Measurements from ENCODE around the gene CEMIP. TPM values are rescaled to one million over a fixed set of nuclear protein-coding genes. Genes with fewer than 3 reads are reported as not detected.

The CEMIP gene
- total and polyA plus RNA-seq, 2 experiments from 2014 or later, result 0.27 to 2.1 TPM

GRCh38 chr15:80777137-80777536 lies 2.0 kb upstream of the CEMIP start:
- Histone ChIP-seq H2AFZ (no peak overlapping the region), H3K4me3 (no peak overlapping the region), H3K36me3 (ENCODE audit: insufficient read depth) (no peaks in the 10 kb centered on the region), H3K4me1 (ENCODE audit: insufficient read depth) (peaks cover 7% of the 10 kb centered on the region), H3K27me3 (ENCODE audit: insufficient read depth) (peaks cover 45% of the 10 kb centered on the region), H4K20me1 (replicated peaks; ENCODE audit: insufficient read depth) (0 out of 2 replicates have a peak, but pooled peaks cover 3% of the 10 kb centered on the region), H3K27ac (ENCODE audit: low read depth) (no peak overlapping the region), H3K79me2 (replicated peaks; ENCODE audit: insufficient read depth) (no peaks in the 10 kb centered on the region), H3K4me2 (no peak overlapping the region), H3F3A (replicated peaks; ENCODE audit: low read depth) (0 out of 2 replicates have a peak, but pooled peaks cover 3% of the 10 kb centered on the region), H3K9me2 (ENCODE audit: insufficient read depth) (no peaks in the 10 kb centered on the region)
- TF ChIP-seq POLR2AphosphoS5 (IDR thresholded peaks at IDR 0.05; ENCODE audit: low read depth) (no peak), ETS1 (IDR thresholded peaks at IDR 0.05) (no peak), ZNF331 (CRISPR knock-in tag; IDR thresholded peaks at IDR 0.05; ENCODE audit: low read depth) (no peak), ZNF114 (CRISPR knock-in tag; IDR thresholded peaks at IDR 0.05) (no peak), CREB1 (CRISPR knock-in tag; IDR thresholded peaks at IDR 0.05; ENCODE audit: low read depth) (no peak), EZH2phosphoT487 (IDR thresholded peaks at IDR 0.05; ENCODE audit: unreplicated experiment) (no peak), REST (IDR thresholded peaks at IDR 0.05; ENCODE audit: unreplicated experiment) (no peak)
- DNase-seq (ENCODE audit: low spot score), result no peak
- Mint-ChIP-seq H3K9me3 (no peaks in the 10 kb centered on the region), H3K27me3 (ENCODE audit: insufficient read depth, low read depth, poor library complexity) (peaks cover 31% of the 10 kb centered on the region), H3K27ac (no peak overlapping the region), H3K4me1 (peaks cover 12% of the 10 kb centered on the region; the same call in 2 of the 3 replicates), H3K36me3 (ENCODE audit: low read depth) (no peaks in the 10 kb centered on the region), H3K4me3 (no peak overlapping the region)
- ATAC-seq, result no peak

- H3K9me3 Mint-ChIP-seq, result no peaks in the 10 kb centered on the region
- Histone ChIP-seq H4K20me1 (replicated peaks; ENCODE audit: insufficient read depth) (0 out of 2 replicates have a peak, but pooled peaks cover 3% of the 10 kb centered on the region), H3K79me2 (replicated peaks; ENCODE audit: insufficient read depth) (no peaks in the 10 kb centered on the region), H2AFZ (peak overlapping the region; percentile 90; the same call in 1 of the 2 replicates), H3K27me3 (ENCODE audit: insufficient read depth) (peaks cover 47% of the 10 kb centered on the region), H3K27ac (ENCODE audit: low read depth) (no peak overlapping the region), H3K4me1 (ENCODE audit: insufficient read depth) (peaks cover 7% of the 10 kb centered on the region), H3K36me3 (ENCODE audit: insufficient read depth) (no peaks in the 10 kb centered on the region), H3K9me2 (ENCODE audit: insufficient read depth) (no peaks in the 10 kb centered on the region), H3K4me2 (peak overlapping the region; percentile 98; the same call in 1 of the 2 replicates), H3F3A (replicated peaks; ENCODE audit: low read depth) (0 out of 2 replicates have a peak, but pooled peaks cover 3% of the 10 kb centered on the region), H3K4me3 (peak overlapping the region; percentile 77; the same call in 1 of the 2 replicates)
- 0 out of 3 replicates have a peak overlapping the region, but pooled peaks have one; percentile 46 for H3K4me3 Mint-ChIP-seq
- no peak overlapping the region for H3K27ac Mint-ChIP-seq
- H3K4me1 Mint-ChIP-seq, result peaks cover 12% of the 10 kb centered on the region; the same call in 2 of the 3 replicates
- ATAC-seq, result no peak
- peaks cover 31% of the 10 kb centered on the region for H3K27me3 Mint-ChIP-seq (ENCODE audit: insufficient read depth, low read depth, poor library complexity)
- no peak for DNase-seq (ENCODE audit: low spot score)
- H3K36me3 Mint-ChIP-seq (ENCODE audit: low read depth), result no peaks in the 10 kb centered on the region
- TF ChIP-seq ETS1 (IDR thresholded peaks at IDR 0.05) (no peak), EZH2 (IDR thresholded peaks at IDR 0.05; ENCODE audit: low read depth, unreplicated experiment) (no peak), CREB1 (CRISPR knock-in tag; IDR thresholded peaks at IDR 0.05; ENCODE audit: low read depth) (no peak), ZNF331 (CRISPR knock-in tag; IDR thresholded peaks at IDR 0.05; ENCODE audit: low read depth) (no peak), CTCF (conservative IDR thresholded peaks at IDR 0.05; ENCODE audit: low read depth in 2 of 2) (no peak), NANOG (IDR thresholded peaks at IDR 0.05; ENCODE audit: borderline replicate concordance) (no peak), STAT1 (IDR thresholded peaks at IDR 0.05; ENCODE audit: unreplicated experiment) (no peak), JUNB (IDR thresholded peaks at IDR 0.05; ENCODE audit: unreplicated experiment) (no peak), POLR2AphosphoS5 (IDR thresholded peaks at IDR 0.05; ENCODE audit: low read depth) (no peak)
These were observed 1.1 kb upstream of the CEMIP start for GRCh38 chr15:80777826-80778620.
